HepG2 (cell line): ENCODE measurements around the gene NTMT1. TPM values are rescaled to one million over a fixed set of nuclear protein-coding genes. Genes with fewer than 3 reads are reported as not detected.

Experiments used
- ATM ChIP-seq: fragments of 450-650 bp; IDR thresholded peaks from 2 replicates; pipeline ENCODE4 v1.7.1; 2017; ENCODE audit warnings: mild to moderate bottlenecking, borderline replicate concordance
- CEBPB ChIP-seq: IDR thresholded peaks from 2 replicates; pipeline ENCODE4 v1.6.1; 2011; ENCODE audit warnings: low read depth, low read length, improper control_type of control experiment, borderline replicate concordance
- HNRNPH1 ChIP-seq: fragments of 200-400 bp; formaldehyde crosslinking; optimal IDR thresholded peaks from 2 replicates; pipeline ENCODE3; 2017; ENCODE audit warnings: mild to moderate bottlenecking, low read depth, low read length
- KDM6A ChIP-seq: IDR thresholded peaks from 2 replicates; pipeline ENCODE4 v1.6.1; 2016; ENCODE audit warnings: low read depth
- KLF13 ChIP-seq: sonication (generic); formaldehyde crosslinking; IDR thresholded peaks from 2 replicates; pipeline ENCODE4 v1.4.0; 2020; ENCODE audit warnings: mild to moderate bottlenecking, missing genetic modification reagents
- MEIS1 ChIP-seq: sonication (generic); formaldehyde crosslinking; IDR thresholded peaks from 2 replicates; pipeline ENCODE4 v1.9.0; 2021; ENCODE audit warnings: mild to moderate bottlenecking, missing genetic modification reagents, moderate library complexity, borderline replicate concordance
- RNF219 ChIP-seq: sonication (generic); formaldehyde crosslinking; IDR thresholded peaks from 2 replicates; pipeline ENCODE4 v1.5.0; 2020; ENCODE audit warnings: mild to moderate bottlenecking, missing genetic modification reagents
- SKIL ChIP-seq: sonication (generic); formaldehyde crosslinking; IDR thresholded peaks from 2 replicates; pipeline ENCODE4 v1.8.0; 2022; ENCODE audit warnings: missing genetic modification reagents, mild to moderate bottlenecking, moderate library complexity, borderline replicate concordance
- ZBTB21 ChIP-seq: sonication (generic); formaldehyde crosslinking; IDR thresholded peaks from 2 replicates; pipeline ENCODE4 v1.4.0; 2020; ENCODE audit warnings: missing genetic modification reagents
- ZNF160 ChIP-seq: sonication (generic); formaldehyde crosslinking; IDR thresholded peaks from 2 replicates; pipeline ENCODE4 v1.8.0; 2022; ENCODE audit warnings: mild to moderate bottlenecking, inconsistent platforms, missing genetic modification reagents
- ZNF282 ChIP-seq: fragments of 450-650 bp; IDR thresholded peaks from 2 replicates; pipeline ENCODE4 v1.6.1; 2018; ENCODE audit not compliant: partially characterized antibody
- ZNF331 ChIP-seq: sonication (generic); formaldehyde crosslinking; IDR thresholded peaks from 2 replicates; pipeline ENCODE4 v1.4.0; 2020; ENCODE audit warnings: missing genetic modification reagents
- ZNF382 ChIP-seq: sonication (generic); formaldehyde crosslinking; IDR thresholded peaks from 2 replicates; pipeline ENCODE4 v1.5.0; 2020; ENCODE audit warnings: missing genetic modification reagents, mild to moderate bottlenecking, borderline replicate concordance
- ZNF558 ChIP-seq: sonication (generic); formaldehyde crosslinking; IDR thresholded peaks from 2 replicates; pipeline ENCODE4 v1.9.0; 2022; ENCODE audit warnings: mild to moderate bottlenecking, missing genetic modification reagents, borderline replicate concordance
- ZNF570 ChIP-seq: sonication (generic); formaldehyde crosslinking; IDR thresholded peaks from 2 replicates; pipeline ENCODE4 v1.4.0; 2020; ENCODE audit warnings: mild to moderate bottlenecking, missing genetic modification reagents, borderline replicate concordance
- ZNF816 ChIP-seq: sonication (generic); formaldehyde crosslinking; IDR thresholded peaks from 2 replicates; pipeline ENCODE4 v1.8.0; 2022; ENCODE audit warnings: missing genetic modification reagents, mild to moderate bottlenecking, borderline replicate concordance
- ZSCAN9 ChIP-seq: IDR thresholded peaks from 2 replicates; pipeline ENCODE4 v1.6.1; 2016; ENCODE audit warnings: borderline replicate concordance
- polyA plus RNA-seq, 8 experiments: library from polyadenylated mRNA; depleted of rRNA in 3 of 8; stranded (reverse) in 7 of 8; unstranded in 1 of 8; fragments of >200 nt; fragmentation: Illumina TruSeq in 4 of 8; extraction: Trizol in 4 of 8; gene quantifications; 2 replicates each; pipeline versions ENCODE4 v1.2.1 to v1.2.3, GENCODE V29; 2011 to 2016; ENCODE audit warnings: low read depth in 4 of 8, missing spikeins in 1 of 8, mixed read lengths in 1 of 8; ENCODE audit not compliant: insufficient read depth in 1 of 8
- total RNA-seq, 5 experiments: library from RNA; depleted of rRNA; stranded (reverse); fragments of >200 nt; fragmentation: Illumina TruSeq; extraction: Trizol; gene quantifications; 2 replicates each; pipeline ENCODE4 v1.2.3, GENCODE V29; 2016; ENCODE audit warnings: low read depth in 1 of 5
- TF ChIP-seq, protein P1 (sequence below): sonication (generic); formaldehyde crosslinking; IDR thresholded peaks from 2 replicates; pipeline ENCODE4 v1.5.1; 2020; ENCODE audit warnings: mild to moderate bottlenecking, missing genetic modification reagents, borderline replicate concordance

Gene NTMT1
- total and polyA plus RNA-seq, 2 of the 13 experiments (the other 11 are each of a cell fraction or from before 2014, with no cell fraction given) = 49.1 to 53.8 TPM

GRCh38 chr9:129597355-129598088, 28.4 kb upstream of the NTMT1 start (continued):
- TF ChIP-seq SKIL (peak; percentile 98), RNF219 (CRISPR knock-in tag) (no peak), HNRNPH1 (no peak), CEBPB (no peak), ZSCAN9 (CRISPR knock-in tag) (0 out of 2 replicates have a peak, but pooled peaks have one; percentile 44), KLF13 (CRISPR knock-in tag) (0 out of 2 replicates have a peak, but pooled peaks have one; percentile 8), MEIS1 (CRISPR knock-in tag) (peak; percentile 77; the same call in 1 of the 2 replicates), ZBTB21 (no peak), ZNF282 (no peak), ZNF816 (CRISPR knock-in tag) (peak; percentile 97), ZNF382 (no peak), KDM6A (CRISPR knock-in tag) (no peak; the same call in 1 of the 2 replicates), ZNF570 (peak; percentile 36; the same call in 1 of the 2 replicates), ZNF331 (CRISPR knock-in tag) (peak; percentile 78), ZNF160 (no peak; the same call in 1 of the 2 replicates), ATM (no peak), ZNF558 (CRISPR knock-in tag) (no peak)
- TF ChIP-seq, protein P1, sequence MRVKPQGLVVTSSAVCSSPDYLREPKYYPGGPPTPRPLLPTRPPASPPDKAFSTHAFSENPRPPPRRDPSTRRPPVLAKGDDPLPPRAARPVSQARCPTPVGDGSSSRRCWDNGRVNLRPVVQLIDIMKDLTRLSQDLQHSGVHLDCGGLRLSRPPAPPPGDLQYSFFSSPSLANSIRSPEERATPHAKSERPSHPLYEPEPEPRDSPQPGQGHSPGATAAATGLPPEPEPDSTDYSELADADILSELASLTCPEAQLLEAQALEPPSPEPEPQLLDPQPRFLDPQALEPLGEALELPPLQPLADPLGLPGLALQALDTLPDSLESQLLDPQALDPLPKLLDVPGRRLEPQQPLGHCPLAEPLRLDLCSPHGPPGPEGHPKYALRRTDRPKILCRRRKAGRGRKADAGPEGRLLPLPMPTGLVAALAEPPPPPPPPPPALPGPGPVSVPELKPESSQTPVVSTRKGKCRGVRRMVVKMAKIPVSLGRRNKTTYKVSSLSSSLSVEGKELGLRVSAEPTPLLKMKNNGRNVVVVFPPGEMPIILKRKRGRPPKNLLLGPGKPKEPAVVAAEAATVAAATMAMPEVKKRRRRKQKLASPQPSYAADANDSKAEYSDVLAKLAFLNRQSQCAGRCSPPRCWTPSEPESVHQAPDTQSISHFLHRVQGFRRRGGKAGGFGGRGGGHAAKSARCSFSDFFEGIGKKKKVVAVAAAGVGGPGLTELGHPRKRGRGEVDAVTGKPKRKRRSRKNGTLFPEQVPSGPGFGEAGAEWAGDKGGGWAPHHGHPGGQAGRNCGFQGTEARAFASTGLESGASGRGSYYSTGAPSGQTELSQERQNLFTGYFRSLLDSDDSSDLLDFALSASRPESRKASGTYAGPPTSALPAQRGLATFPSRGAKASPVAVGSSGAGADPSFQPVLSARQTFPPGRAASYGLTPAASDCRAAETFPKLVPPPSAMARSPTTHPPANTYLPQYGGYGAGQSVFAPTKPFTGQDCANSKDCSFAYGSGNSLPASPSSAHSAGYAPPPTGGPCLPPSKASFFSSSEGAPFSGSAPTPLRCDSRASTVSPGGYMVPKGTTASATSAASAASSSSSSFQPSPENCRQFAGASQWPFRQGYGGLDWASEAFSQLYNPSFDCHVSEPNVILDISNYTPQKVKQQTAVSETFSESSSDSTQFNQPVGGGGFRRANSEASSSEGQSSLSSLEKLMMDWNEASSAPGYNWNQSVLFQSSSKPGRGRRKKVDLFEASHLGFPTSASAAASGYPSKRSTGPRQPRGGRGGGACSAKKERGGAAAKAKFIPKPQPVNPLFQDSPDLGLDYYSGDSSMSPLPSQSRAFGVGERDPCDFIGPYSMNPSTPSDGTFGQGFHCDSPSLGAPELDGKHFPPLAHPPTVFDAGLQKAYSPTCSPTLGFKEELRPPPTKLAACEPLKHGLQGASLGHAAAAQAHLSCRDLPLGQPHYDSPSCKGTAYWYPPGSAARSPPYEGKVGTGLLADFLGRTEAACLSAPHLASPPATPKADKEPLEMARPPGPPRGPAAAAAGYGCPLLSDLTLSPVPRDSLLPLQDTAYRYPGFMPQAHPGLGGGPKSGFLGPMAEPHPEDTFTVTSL (CRISPR knock-in tag) = peak; percentile 75; the same call in 1 of the 2 replicates
